ENCODE data around the gene GFOD2.

GRCh38 chr16:67647111-67647651, 71.9 kb downstream of the GFOD2 start:
- TF ChIP-seq CTCF (IDR thresholded peaks at IDR 0.05; ENCODE audit: insufficient read depth, low read depth, low read length) (no peak), EZH2 (IDR thresholded peaks at IDR 0.05; ENCODE audit: insufficient read depth, low read length) (no peak)

All from astrocyte (in vitro differentiated cells and primary cell).